ENCODE measurements around the gene PPP6R3.

- TF ChIP-seq CTCF (conservative IDR thresholded peaks at IDR 0.05; ENCODE audit: low read depth, low read length): no peak
- TF ChIP-seq EZH2 (IDR thresholded peaks at IDR 0.05; ENCODE audit: low read length, unreplicated experiment): no peak
Measured at GRCh38 chr11:68609761-68610160, 149.2 kb downstream of the PPP6R3 start.

Measured in PC-3 (cell line).